T47D (cell line): ENCODE measurements around the gene CCDC57.
A peak's percentile ranks its signal among the peaks of the same experiment; 100 is the strongest.

Experiments
- DNase-seq, 2 experiments: peaks; one replicate each; pipeline versions ENCODE4 v3.0.0 to v3.0.0-alpha.2; 2011 to 2012; ENCODE audit warnings: low read depth in 1 of 2, low spot score in 1 of 2
- JUND ChIP-seq: IDR thresholded peaks from 2 replicates; pipeline ENCODE4 v1.6.1; 2012; ENCODE audit warnings: low read depth
- in situ Hi-C: cut with HindIII; loops from 2 replicates; pipeline ENCODE4 v1.10.0; 2016; ENCODE audit warnings: low sequenced_read_pairs, low pct_unique_long_range_greater_than_20kb

CCDC57 gene

GRCh38 chr17:82113941-82114340 lies 98.7 kb downstream of the CCDC57 start:
- no peak for DNase-seq
- in situ Hi-C loops = no loop called here
- no peak for TF ChIP-seq JUND

- TF ChIP-seq JUND = no peak
- no peak for DNase-seq
- in situ Hi-C loops = no loop called here
These were observed 99.2 kb downstream of the CCDC57 start for GRCh38 chr17:82113422-82113821.

DNA sequence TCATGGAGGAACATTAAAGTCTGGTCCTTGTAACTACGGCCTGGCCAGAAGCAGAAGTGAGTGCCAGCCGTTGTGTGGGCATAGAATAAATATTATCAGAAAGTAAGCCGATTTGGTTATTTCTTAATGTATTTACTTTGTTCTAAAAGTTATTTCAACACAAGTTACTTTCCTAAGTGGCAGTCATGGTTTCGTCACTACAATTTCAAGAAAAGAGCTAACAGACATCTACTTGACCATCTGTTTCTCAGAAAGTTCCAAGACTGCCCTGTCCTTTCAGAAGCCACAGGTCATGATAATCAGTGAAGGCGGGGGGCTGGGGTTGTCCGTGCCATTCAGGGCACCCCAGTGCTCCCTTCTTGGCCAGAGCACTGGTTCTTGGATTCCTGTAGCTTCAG lies 99.7 kb downstream of the CCDC57 start:
- no peak for TF ChIP-seq JUND
- no peak for DNase-seq
- in situ Hi-C loops = no loop called here

- DNase-seq = no peak
- in situ Hi-C loops = no loop called here
- no peak for TF ChIP-seq JUND
These were observed 100.3 kb downstream of the CCDC57 start for GRCh38 chr17:82112181-82112913.

DNA sequence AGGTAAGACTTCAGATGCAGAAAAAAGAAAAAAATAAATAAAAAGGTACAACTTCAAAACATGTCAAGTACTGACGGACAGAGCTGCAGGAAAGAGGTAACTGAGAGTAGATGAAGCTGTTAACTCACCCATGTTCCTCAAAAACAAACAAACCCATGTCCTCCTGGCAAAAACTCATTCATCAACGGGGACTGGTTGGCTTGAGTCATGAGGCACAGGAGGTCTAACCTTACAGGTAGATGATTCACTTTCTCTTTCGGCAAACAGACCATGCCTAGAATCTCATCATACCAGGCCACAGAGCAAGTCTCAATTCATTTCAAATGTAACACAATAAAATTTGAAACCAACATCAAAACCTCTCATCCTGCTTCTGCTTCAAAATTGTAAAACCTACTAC lies 102.3 kb downstream of the CCDC57 start:
- no peak for TF ChIP-seq JUND
- DNase-seq = peak; percentile 83 to 92
- in situ Hi-C loops = no loop called here

DNA sequence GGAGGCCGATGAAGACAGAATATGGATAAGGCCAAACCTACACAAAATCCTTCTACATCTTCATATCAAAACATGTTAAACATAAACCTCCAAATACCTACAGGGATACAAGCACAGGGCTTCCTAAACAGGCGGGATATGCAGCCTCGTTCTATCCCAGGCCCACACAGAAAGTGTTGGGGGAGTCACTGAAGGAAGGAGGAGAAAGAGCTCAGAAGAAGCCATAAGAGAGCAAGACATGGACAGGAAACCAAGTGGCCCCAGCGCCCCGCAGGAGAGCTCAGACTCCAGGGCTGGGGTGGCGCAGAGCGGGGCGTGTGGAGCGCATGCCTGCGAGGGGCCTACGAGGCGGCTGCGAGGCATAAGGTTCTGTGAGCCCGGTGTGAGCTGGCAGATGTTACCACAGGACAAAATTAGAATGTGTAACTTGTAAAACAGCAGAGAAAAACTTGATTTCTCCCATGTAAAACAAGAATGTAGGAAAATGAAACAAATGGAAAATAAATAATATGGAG lies 103.6 kb downstream of the CCDC57 start:
- TF ChIP-seq JUND = no peak
- DNase-seq = no peak
- in situ Hi-C loops = no loop called here

DNA sequence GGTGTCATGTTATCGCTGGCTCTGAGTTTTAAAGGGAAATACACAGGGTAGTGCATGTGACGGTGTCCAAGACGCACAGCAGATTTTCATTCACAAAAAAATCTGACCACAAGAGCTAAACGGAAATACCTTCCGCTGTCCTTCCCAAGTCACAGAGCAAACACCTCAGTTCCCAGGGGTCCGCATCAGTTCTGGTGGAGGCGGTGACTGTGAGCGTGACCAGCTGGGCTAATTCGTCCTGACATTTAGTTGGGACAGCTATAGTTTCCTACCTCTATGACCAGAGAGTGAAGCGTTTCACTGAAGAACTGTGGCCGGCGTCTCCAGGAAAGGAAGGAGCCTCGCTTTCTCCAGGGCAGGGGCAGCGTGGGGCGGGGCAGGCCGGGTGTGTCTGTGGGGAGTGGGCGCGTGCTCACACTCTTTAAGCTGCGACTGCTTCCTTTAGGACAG lies 104.1 kb downstream of the CCDC57 start:
- DNase-seq = no peak
- in situ Hi-C loops = no loop called here
- TF ChIP-seq JUND = no peak

DNA sequence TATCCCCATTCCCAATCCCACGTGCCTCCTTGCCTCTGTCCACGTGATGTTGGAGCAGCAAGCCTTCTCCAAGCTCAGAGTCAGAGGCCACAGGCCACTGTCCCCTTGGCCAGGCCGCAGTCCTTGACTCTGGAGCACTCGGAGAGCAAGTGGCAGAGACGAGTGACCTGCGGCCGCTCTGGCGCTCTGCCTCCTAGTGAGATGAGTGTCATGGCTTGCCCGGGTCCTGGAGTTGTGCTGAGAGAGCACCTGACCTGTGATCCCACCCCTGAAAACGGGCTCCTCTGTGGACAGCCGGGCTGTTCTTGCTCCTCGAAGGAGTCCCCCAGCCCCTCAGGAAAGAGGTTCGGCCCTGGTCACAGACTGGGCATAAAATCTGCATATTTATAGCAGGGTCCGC lies 104.6 kb downstream of the CCDC57 start:
- no peak for TF ChIP-seq JUND
- no peak for DNase-seq
- in situ Hi-C loops = no loop called here

DNA sequence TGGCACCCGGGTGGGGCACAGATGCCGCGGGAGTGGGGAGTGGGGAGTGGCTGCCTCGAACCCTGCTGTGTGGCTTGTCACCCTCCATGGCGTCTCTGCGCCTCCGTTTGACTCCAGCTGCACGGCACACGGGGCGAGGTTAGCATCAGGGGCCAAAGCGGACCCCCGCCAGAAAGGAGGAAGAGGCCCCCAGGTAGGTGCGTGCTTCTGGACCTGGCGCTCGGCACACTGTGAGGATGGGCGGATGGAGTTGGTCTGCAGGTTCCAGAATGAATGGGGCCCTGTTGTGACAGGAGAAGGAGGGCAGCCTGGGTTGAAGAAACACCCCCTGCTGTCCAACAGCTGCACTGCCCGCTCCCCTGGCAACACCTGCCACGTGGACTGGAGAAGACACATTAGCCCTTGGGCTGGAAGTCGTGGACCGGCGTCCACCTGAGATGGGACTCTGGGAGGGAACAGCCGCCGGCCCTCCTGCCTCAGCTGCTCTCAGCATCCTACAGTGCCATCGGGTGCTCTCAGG lies 105.2 kb downstream of the CCDC57 start:
- peak; percentile 33 to 71 for DNase-seq
- TF ChIP-seq JUND = no peak
- in situ Hi-C loops = no loop called here

- peak in 1 of 2 experiments; percentile 15 for DNase-seq
- no peak for TF ChIP-seq JUND
- in situ Hi-C loops = no loop called here
These were observed 105.8 kb downstream of the CCDC57 start for GRCh38 chr17:82106688-82107305.

DNA sequence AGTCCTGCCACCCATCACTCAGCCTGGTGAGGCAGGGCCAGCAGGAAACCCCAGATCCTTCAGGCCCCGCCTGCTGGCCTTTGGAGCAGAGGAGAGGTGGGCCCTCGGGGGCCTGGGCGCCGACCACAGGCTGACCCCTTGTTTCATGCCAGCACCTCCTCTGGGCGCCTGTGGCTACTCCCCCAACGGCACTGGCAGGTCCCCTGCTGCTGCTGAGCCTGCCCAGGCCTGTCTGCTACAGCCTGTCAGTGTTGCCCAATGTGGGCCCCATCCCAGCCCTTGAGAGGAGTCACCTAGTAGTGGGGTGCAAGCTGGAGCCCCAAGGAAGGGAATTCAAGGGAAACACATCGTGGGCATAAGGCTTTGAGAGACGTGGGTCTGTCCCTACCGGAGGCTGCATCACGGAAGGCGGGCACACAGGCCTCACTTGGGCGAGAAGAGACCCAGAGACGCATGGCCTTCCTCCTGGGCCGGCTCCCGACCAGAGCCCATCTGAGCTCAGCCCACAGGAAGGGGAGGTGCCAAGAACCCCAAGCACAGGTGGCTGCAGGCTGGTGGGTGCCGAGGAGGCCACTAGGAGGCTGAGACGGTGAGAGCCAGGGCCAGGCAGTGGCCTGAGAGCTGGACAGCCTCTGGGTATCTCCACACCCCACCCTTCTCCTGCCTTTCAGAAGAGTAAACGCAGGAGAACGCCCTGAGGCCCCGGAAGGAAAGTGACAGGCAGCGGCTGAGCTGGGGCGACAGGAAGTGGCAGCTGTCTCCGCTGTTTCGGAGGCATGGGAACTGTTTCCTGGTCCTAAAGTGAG lies 106.6 kb downstream of the CCDC57 start:
- no peak for TF ChIP-seq JUND
- DNase-seq = peak; percentile 91 to 99
- in situ Hi-C loops = no loop called here

DNA sequence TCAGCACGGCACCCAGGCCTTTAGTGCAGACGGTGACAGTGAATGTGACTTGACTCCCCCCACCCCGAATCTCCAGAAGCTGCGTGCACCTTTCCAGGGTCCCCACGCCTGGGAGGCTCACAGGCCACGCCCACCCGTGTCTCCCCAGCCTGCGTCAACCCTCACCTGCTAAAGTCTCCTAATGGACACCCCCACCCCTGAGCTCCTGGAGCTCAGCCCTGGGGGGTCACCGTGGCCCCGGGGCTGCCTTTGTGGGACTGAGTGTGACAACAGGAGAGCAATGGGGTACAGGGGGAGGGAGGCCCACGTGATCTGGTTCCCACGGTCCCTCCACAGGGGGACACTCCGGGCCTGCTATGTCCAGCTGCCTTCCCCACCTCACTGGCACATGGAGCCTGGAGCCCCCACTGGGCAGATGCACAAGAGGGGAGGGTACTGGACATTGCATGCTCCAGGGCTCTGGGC lies 107.2 kb downstream of the CCDC57 start:
- no peak for TF ChIP-seq JUND
- DNase-seq = no peak
- in situ Hi-C loops = no loop called here

GRCh38 chr17:82104797-82105416 lies 107.7 kb downstream of the CCDC57 start:
- no peak for DNase-seq
- no peak for TF ChIP-seq JUND
- in situ Hi-C loops = no loop called here
